G401.6 (cell line): ENCODE measurements around the gene SLC25A44.

Experiments
- FAIRE-seq: peaks from 2 replicates; lab custom pipeline; 2012; peaks lifted over from hg19 to GRCh38; lab: Jason Lieb, UNC

Gene SLC25A44

DNA sequence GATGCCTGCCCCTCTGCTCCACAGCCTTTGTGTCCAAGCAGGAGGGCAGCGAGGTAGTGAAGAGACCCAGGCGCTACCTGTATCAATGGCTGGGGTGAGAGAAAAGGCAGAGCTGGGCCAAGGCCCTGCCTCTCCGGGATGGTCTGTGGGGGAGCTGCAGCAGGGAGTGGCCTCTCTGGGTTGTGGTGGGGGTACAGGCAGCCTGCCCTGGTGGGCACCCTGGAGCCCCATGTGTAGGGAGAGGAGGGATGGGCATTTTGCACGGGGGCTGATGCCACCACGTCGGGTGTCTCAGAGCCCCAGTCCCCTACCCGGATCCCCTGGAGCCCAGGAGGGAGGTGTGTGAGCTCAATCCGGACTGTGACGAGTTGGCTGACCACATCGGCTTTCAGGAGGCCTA is 48.8 kb downstream of the SLC25A44 start:
- no peak for FAIRE-seq

DNA sequence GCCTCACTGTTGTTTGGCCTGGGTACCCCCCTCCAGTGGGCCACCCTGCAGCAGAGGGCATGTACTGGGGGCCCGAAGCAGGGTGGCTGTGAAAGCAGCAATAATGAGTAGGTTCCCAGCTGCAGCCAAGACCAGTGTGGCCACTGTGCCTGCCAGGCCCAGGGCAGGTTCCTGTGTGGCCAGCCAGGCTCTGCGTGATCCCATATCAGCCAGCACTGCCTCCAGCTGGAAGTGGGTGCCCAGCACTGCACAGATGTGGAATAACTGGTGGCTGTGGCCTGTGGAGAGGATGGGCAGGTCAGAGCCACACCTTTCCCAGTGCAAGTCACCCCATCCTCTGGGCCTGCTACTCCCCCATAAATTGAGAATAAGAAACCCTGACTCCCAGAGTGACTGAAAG is 50.2 kb downstream of the SLC25A44 start:
- FAIRE-seq, result no peak

DNA sequence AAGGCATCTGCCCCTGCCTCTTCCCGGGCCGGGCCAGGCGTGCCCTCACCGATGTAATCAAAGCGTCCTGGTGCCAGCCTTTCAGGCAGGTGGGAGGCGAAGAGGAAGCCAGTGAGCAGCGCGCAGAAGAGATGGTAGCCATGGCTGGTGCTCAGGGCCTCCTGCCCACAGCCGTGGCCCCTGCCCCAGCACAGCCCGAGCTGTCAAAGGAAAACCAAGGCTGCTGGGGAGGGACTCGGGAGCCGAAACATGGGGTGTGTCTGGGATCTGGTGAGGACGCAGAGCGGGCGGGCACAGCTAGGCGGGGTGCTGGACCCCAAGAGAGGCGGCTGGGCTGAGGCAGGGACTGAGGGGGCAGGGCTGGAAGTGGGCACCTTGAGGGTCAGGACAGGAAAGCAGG is 50.8 kb downstream of the SLC25A44 start:
- FAIRE-seq, result no peak

DNA sequence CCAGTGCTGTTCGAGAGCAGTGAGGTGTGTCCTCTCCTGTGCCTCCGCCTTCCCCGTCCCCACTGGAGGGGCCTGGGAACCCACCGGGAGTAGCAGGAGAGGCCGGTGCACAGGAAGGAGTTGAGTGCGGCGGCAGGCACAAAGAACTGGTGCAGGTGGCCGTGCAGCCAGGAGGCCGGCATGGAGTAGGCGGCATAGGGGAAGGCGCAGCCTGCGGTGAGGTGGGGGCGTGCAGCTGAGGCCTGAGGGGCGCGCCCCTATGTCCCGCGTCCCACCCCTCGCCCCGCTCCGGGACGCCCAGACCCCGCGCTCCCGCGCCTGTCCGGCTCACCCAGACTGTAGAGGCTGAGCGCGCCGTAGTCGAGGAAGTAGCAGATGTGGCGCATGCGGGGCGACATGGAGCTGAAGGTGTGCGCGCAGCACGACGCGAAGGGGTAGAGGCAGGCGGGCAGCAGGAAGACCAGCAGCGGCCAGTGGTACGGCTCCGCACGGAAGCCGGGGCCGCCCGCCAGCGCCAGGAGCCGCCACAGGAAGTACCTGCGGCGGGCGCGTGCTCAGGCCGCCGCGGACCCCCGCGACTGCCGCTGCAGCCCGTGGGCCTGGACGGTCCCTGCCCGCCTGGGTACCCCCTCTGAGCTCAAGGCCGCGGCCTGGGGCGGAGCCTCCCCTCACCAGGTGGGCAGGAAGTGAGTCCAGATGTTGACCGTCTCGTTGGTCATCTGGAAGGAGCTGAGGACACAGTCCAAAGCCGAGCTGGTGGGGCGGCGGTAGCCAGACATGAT is 51.7 kb downstream of the SLC25A44 start:
- FAIRE-seq, result no peak

DNA sequence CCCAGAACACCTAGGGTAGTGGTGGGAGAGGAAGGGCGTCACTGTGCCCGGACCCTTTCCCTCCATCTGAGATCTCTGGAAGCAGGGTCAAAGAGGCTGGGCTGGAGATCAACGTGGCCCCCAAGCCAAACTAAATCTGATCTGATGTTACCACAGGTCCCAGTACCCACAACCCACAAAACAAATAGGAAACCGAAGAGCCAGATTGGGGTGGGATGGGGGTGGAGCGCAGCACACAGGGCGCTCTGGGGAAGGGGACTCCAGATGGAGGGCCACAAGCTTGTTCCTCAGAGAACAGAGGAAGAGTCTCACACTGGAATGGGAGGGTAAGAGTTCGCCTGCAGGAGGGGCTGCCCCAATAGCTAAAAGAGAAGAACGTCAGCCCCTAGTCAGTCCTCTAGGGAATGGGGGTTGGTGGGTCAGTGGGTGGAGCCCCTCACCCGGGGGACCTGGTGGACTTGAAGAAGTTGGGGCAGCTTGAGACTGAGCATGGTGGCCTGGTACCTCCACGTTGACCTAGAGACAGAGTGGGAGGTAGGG is 52.4 kb downstream of the SLC25A44 start:
- no peak for FAIRE-seq

DNA sequence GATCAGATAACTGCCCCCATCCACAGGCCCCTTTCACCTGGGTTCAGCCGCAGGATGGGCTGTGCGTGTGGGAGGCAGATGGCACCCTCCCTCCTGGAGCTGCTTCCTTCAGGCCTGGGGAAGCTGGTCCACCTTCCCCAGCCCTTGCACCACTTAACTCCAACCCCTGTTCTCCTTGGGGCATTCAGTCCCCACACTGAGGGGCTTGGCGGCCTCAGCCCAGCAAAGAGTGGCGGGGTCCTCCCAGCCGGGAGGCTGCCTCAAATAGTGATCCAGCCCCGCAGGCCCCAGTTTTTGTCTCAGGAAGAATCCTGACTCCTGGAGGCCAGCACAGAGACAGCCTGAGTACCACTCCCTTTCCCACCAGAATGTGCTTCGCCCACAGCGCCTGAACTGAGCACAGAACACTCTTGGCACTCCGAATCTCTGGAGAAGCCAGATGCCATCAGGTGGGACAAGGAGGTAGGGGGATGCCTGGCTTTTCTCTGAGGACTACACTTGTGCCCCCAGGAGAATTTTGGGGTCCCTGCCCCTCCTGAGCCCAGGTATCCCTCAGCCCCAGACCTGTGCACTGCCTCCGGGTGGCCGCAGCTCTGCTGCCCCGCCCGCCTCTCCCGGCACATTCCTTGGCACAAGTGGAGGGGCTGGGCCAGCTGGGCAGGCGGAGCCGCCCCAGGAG is 53.0 kb downstream of the SLC25A44 start:
- no peak for FAIRE-seq

DNA sequence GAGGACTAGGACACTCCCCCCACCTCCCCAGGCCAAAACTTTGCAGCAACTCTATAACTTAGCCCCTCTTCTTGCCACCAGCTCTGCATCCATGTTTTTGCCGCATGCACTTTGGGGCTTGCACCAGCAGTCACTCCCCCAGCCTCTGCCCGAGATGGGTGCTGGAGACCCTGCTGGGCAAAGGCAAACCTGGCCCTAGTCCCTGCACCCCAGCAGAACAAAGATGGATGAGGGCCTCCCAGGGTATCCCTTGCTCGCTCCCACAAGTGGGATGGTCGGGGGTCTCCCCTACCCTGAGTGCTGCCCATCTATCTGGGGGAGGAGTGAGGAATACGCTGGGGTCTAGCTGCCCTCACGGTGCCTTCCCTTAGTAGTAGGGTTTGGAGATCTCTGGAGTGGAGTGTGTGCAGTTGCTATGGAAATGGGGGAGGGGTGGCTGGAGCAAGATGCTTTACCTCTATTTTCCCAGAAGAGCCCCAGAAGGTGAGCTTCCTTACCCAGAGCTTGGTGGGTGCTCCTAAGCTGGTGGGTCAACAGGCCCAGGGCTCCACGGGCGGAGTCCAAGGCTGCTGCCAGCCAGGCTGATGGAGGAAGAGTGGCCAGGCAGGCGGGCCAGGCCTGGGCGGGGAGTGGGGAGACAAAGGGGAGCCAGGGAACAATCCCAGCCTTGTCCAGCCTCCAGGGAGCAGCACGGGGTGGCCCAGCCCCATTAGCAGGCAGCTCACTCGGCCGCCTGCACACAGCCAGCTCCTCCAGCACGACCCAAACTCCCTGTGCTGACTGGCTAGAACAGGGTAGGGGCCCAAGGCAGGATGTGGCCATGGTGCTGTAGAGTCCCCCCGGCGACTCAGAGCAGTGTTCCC is 53.8 kb downstream of the SLC25A44 start, which contains the start of gene PAQR6:
Gene PAQR6, minus strand, starts transcription at position 597 of the 863 bp plus-strand sequence. CDS start 1,325 bp downstream, outside the sequence.
- FAIRE-seq, result no peak

DNA sequence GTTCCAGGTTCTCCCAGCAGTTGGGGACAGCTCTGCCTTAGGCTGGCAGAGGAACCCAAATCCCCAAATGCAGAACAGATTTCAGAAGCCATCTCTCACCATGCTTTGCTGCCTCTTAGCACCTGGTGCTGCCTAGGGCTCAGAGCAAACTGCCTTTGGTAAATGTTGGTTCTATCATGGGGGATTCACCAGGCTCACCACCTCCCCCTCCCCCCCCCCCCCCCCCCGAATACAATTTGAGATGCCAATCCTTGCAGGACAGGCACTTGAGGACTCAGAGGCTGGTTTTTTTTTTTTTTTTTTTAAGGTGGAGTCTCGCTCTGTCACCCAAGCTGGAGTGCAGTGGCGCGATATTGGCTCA is 54.4 kb downstream of the SLC25A44 start:
- FAIRE-seq, result no peak

DNA sequence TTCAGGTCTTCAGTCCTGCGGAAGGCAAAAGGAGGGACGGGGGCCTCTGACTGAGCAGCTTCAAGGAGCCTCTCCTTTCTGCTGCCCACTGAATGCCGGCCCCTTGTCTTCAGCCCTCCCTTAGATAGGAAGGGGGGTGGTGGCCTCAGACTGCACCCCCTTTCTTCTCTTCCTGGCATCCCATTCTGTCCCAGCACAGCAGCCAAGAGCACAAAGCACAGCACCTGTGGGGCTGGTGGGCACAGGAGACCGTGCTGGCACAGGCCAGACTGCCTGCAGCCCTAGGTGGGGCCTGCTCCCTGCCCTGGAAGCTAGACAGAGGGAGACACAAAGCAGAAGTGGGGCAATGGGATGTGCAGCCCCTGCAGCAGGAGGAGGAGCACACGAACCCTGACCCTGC is 55.7 kb downstream of the SLC25A44 start:
- FAIRE-seq, result no peak

DNA sequence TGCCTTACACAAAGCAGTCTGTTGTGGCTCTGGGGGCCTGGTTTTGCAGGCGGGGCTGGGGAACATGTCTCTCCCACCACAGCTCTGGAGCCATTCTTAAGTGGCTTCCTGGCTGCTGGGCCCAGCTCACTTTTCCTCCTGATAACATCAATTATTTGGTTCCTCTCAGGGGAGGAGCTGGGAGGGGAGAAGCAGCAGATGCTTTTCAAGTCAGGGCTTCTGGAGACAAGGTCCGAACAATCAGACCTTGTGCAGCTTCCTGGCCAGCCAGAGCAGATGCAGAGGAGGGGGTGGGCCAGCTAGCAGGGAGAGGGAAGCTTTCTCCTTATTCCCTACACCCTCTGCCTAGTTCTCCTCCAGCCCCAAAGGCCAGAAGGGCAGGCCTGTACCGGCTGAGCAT is 57.6 kb downstream of the SLC25A44 start:
- no peak for FAIRE-seq

DNA sequence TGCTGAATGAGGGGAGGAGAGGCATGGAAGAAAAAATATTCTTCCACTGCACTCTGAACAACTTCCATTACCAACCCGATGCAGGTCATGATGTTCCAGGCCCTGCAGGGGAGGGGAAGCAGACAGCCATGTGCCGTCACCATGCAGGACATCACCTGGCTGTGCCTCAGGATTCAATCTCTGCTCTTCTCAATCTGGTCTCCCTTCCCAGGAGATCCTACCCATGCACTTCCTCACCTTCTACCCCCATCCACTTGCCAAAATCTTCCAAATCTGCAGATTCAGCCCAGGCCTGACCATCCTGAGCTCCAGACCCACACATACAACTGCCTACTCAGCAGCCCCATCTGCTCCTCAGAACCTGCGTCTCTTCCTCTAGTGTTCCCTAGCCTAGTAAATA is 59.7 kb downstream of the SLC25A44 start:
- FAIRE-seq, result no peak

DNA sequence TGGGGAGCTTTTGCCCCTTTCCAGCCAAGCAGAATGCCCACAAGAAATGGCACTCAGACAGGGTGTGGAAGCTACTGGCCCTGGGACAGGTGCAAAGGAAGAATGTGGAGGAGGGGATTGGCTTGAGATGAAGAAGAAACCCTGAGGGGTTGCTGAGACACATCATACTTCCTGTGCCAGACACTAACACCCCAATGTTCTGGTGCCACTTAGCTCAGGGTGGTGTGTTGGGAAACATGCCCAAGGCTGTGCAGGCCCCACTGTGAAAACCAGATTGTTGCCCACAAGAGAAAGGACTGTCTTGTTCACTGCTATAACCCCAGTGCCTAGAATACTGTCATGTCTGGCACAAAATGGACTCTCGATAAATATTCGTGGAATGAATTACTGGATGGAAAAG is 63.8 kb downstream of the SLC25A44 start:
- no peak for FAIRE-seq

DNA sequence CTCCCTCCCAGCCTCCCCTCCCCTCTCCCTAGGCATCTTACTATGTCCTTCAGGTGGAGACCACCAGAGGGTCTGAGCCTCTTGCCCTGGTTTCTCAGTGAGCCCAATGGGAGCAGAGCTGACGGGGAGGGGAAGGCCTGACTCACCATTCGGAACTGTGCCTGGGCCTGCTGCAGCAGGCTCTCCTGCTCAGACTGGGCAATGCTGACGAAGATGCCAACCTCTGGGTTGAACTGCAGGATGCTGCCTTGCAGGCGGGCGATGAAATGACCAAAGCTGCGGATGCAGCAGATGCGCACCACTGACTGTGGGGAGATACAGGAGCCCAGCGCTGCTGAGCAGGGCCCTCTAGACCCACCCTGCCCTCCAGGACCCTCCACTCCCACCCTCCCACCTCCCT is 65.0 kb downstream of the SLC25A44 start:
- no peak for FAIRE-seq

DNA sequence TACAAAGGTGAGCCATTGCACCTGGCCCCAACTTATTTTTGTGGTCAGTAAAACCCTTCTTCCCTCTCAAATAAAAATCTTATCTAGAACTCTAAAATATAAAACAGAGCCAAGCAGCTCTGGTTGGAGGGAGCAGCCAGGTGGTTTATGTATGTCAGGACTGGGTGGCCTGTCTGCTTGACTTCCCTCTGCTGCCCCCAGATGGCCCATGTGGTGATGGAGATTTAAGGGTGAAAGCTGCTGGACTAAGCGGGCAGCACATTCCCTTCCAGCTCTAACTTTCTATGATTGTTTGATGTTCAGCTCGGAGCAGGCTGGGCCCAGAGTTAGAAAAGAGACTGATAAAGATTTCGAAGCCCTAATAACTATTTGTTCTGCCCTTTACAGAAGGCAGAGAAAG is 65.9 kb downstream of the SLC25A44 start:
- no peak for FAIRE-seq

DNA sequence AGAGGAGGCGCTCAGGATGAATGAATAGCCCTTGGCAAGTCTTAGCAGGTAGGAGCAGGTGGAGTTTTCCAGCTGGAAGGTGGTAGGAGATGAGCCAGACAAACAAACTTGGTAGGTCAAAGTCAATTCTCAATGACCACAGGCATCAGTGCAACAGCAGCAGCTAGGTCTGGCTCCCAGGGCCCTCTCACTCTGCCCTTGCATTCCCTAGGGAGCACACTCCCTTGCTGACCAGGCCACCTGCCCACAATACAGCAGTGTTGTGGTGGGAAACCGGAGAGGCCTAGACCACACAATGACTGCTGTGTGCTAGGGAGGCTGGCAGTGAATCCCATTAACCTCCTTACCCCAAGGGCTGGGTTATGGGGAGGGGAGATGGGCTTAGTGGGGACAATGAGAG is 67.0 kb downstream of the SLC25A44 start:
- no peak for FAIRE-seq
